ENCODE data around the gene DEGS1.
A peak's percentile ranks its signal among the peaks of the same experiment; 100 is the strongest.

DEGS1 gene
- total RNA-seq, result 71.1 reads per million, percentile 76 among the genes with 10 or more reads in this experiment

DNA sequence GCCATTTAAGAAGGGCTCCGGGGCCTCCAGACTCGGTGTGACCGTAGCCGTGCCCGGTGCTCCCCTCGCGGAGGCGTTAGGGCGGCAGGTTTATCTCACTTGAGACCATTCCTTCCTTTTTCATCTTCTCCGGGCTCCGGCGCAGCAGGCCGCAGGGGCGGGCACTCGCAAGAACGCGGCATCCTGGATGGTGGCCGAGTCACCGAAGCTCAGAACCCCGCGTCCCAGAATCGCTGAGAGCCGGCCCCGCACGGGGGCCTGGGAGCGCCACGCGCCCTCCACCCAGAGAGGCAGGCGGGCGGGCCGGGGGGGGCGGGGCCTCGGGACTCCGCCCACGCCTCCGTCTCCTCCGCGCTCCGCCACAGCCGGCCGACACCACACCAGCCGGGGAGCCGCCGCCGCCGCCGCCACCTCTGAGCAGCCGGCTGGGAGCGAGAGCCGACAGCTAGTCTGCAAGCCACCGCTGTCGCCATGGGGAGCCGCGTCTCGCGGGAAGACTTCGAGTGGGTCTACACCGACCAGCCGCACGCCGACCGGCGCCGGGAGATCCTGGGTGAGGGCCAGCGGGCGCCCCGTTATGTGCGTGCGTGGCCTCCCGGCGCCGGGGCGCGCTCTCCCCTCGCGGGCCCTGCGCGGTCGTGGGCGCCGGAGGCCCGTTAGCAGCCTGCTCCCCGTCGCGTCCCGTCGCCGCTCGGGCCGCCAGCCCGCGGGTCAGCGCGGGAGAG is at the start of gene DEGS1:
Gene DEGS1 (plus strand): TSS at position 375 of the 725 bp plus-strand sequence. CDS start 97 bp downstream, at position 472.
- DNase-seq, result peak; percentile 84

DNA sequence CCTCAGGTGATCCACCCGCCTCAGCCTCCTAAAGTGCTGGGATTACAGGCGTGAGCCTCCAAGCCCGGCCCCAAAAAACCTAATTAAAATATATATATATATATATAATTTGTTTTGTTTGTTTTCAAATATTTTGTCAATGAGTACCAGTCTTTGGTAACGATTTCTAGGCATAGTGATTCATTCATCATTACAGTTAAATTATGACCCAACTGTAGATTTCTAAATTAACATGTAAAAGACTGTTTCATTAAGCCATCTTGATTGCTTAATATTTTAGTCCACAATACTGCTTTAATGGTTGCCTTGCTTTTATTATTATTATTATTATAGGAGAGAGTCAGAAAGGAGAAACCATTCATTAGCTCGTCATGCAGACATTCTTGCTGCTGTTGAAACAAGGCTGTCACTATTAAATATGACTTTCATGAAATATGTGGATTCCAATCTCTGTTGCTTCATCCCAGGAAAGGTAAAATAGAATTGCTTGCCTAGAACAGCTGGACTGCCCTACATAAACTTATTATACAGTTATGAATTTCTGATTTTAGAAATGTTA is 49.2 kb upstream of the DEGS1 start:
- DNase-seq, result no peak

DNA sequence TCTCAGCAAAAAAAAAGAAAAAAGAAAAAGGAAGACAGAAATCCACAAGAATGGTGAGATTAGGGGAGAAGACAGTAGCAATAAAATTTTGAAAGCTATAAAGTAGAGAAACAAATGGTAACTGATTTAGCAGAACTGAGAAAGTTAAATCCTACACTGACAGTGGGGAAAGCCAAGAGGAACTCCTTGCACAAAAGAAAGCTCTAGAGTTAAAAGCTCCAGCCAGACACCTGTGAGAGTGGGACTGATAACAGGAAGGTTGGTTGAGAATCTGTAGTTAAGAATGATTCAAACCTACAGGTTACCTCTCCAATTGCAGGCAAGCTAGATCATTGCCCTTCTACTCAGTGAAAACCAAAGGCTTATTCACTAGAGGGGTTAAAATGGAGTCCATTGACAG is 45.5 kb upstream of the DEGS1 start:
- DNase-seq, result no peak

DNA sequence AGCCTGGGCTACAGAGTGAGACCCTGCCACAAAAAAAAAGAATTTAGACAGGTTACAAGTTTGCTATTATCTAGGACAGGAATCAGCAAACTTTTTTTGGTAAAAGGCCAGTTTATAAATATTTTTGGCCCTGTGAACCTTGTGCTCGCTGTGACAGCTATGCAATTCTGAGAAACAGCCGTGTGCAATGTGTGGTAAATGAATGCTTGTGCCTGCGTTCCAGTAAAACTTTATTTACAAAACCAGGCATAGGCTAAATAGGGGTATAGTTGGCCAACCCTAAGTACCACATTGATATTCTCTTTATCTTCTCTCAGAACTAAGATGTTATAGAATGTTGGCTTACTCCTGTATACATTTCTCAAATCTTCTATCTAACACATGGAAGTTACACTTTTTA is 44.8 kb upstream of the DEGS1 start:
- DNase-seq, result no peak

DNA sequence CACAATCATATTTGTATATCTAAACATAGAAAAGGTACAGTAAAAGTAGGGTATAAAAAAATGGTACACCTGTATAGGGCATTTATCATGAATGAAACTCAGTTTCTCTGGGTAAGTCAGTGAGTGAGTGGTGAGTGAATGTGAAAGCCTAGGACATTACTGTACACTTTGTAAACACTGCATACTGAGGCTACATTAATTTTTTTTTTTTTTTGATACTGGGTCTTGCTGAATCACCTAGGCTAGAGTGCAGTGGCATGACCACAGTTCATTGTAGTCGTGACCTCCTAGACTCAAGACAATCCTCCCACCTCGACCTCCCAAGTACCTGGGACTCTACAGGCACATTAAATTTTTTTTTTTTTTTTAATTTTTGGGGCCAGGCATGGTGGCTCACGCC is 41.3 kb upstream of the DEGS1 start:
- DNase-seq, result no peak

DNA sequence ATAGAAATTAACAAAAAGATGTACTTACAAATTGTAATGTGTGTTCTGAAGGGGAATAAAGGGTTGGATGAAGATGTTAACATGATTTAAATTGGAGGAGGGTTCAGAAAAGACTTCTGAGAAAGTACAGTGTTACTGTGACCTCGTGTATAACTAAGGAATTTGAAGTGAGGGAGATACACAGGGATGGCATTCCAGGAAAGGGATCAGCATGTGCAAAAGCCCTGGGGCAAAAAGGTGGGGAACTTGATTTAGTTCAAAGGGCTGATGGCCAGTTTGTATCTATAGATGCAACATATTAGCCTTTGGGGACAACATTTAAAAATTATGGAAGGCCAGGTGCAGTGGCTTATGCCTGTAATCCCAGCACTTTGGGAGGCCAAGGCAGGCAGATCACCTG is 33.3 kb upstream of the DEGS1 start:
- no peak for DNase-seq

DNA sequence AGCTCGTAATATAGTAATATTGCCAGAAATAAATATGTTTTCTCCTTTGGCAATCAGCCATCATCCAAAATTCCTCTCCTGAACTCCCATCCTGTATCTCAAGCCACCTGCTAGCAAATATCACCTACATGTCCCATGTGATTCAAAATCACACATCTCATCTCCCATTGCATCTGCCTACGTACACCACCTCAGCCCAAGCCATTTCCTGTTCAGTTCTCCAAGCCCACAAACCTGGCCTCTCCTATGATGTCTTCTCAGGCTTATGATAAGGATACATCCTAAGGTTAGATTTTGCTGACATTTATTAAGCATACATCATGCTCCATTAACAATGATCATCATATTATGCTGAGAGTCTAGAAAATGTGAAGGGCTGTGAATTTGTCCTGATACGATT is 31.9 kb upstream of the DEGS1 start:
- DNase-seq, result no peak

DNA sequence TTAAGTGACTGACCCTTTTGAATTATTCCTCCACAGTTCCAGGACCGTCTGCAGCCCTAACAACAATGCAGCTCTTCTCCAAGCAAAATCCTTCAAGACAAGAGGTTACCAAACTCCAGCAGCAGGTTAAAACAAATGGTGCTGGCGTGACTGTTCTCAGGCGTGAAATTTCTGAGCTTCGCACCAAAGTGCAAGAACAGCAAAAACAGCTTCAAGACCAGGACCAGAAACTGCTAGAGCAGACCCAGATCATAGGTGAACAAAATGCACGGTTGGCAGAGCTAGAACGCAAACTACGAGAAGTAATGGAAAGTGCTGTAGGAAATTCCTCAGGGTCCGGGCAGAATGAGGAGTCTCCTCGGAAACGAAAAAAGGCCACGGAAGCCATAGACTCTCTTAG is 25.7 kb upstream of the DEGS1 start:
- DNase-seq, result no peak

DNA sequence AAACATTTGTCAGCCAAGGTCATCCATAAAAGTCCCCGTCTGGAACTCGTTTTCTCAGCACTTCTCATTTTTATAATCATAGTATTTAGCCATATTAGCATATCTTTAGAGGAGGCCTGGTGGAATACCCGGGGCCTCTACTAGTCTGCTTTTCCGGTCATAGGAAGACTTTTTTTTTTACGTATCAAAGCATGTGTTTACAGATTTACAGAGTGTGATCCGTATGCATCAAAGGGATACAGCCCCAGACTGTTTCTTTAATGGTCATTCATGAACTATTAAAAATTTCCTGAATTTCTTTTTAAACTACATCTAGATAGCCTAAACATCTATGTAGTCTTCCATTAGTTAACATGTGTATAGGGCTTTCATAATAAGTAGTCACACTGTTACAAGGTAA is 23.5 kb upstream of the DEGS1 start:
- no peak for DNase-seq

DNA sequence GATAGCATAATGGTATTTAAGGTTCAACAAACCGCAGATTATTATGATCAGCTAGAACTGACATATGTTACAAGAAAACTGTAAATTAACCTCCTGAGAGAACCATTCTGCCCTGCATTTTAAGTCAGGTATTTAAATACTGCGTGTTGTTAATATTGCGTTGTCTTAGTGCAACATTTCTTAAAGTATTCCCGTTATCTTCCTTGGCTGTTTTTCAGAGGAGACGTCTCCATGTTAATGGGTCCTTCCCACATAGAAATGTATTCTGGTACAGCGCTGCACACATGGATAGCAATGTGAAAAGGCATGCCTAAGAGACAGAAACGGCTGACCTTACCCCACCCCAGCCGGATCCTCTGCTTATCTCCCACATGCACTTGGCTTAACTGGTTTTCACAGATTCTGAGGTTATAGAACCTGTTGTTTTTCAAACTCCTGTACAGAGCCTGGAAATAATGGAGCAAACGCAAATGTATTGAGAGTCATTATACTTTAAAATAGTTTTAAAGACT is 22.8 kb upstream of the DEGS1 start:
- DNase-seq, result no peak

DNA sequence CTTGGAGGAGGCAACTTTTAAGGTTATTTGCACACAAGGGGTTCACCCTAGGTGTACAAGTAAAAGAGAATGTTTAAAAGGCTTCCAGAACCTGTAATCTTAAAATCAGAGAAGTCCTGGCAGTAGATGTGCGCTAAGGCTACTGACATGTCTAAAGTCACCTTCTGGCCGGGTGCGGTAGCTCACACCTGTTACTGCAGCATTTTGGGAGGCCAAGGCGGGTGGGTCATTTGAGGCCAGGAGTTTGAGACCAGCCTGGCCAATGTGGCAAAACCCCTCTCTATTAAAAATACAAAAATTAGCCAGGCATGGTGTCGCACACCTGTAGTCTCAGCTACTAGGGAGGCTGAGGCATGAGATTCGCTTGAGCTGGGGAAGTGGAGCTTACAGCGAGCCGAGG is 20.3 kb upstream of the DEGS1 start:
- DNase-seq, result no peak

DNA sequence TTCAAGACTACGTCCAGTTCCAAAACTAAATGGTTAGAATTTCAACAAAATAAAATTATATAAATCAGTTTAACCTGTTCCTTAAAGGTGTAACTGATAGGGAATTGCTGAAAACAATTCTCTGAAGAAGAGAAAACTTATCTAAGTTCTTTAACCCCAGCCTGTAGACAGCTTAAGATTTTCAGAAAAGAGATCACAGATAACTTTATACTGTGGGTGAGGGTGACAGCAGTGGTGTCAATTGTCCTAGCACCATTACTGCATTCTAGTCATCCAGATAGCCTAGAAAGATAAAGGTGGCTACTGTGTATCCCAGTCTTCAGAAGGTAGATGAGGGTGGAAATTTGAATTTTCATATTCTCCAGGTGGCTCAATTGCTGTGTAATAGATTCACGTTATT is 19.7 kb upstream of the DEGS1 start:
- DNase-seq, result no peak

DNA sequence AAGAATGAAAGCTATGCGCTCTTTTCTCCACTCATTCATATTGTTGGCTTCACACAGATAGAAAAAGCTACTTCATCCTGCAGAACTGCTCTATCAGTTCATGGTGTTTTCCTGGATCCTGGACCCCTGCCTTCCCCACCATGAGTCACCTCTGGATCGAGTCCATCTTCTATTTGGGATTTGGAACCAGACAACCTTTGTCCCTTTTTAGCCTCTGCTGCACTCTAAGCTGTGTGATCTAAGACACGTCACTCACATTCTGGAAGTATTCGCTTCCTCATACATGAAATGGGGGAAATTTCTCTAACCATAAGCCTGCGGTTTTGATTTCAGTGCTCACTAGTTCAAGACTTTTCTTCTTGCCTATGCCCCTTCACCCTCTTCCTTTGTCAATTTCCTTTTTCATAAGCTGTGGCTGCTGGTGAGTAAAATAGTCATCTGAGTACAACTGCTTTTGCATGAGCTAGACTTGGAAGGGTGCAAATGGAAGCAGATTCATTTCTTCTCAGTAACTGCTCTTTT is 14.1 kb upstream of the DEGS1 start:
- no peak for DNase-seq

DNA sequence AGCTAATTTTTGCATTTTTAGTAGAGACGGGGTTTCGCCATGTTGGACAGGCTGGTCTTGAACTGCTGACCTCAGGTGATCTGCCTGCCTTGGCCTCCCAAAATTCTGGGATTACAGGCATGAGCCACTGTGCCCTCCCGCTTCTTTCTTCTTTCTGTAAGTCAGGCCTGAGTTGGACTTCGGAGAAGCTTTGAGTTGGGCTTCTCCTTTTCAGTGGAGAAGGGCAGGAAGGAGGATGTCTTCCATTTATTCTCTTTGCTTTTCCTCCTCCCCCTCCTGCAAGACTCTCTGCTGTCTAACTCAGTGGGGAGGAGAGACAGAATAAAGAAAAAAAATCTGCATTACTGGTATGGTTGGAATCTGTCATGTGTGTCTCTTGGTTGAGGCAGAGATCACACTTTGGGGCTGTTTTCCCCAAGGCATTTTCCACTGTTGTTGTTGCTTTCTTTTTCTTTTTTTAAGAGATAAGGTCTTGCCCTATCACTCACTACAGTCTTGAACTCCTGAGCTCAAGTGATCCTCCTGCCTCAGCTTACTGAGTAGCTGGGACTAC is 13.2 kb upstream of the DEGS1 start:
- DNase-seq, result no peak

DNA sequence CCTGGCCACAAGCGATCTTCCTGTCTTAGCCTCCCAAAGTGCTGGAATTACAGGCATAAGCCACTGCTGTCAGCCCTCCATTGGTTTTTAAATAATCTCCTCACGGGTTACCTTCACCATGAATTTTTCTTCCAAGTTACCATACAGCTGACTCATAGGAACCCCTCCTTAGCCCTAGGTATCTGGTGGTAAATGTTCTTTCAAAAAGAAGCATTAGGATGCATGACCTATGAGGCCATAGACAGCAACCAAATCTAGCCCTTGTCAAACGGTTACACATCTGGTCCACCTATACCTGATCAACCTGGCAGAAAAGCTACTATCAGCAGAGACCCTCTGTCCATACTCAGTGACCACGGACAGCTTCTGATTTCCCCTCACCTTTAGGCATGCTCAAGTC is 12.7 kb upstream of the DEGS1 start:
- DNase-seq, result no peak

DNA sequence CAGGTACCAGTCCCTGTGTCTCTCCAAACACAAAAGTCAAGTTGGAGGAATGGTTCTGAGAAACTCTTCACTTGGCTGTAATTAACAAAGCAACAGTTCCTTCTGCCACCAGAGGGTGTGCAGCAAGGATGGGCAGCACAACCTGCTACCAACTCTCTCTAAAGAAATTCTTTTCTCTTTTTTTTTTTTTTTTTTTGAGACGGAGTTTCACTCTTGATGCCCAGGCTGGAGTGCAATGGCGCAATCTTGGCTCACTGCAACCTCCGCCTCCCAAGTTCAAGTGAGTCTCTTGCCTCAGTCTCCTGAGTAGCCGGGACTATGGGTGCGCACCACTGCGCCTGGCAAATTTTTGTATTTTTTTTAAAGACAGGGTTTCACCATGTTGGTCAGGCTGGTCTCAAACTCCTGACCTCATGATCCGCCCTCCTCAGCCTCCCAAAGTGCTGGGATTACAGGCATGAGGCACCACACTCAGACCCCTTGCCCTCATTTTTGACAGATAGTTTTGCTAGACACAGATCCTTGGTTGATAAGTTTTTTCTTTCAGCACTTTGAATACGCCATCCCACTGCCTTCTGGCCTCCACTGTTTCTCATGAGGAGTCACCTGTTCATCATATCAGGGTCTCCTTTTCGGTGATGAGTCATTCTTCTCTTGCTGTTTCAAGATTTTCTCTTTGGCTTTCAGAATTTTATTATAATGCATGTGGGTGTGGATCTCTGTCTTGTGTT is 12.1 kb upstream of the DEGS1 start:
- peak; percentile 28 for DNase-seq

DNA sequence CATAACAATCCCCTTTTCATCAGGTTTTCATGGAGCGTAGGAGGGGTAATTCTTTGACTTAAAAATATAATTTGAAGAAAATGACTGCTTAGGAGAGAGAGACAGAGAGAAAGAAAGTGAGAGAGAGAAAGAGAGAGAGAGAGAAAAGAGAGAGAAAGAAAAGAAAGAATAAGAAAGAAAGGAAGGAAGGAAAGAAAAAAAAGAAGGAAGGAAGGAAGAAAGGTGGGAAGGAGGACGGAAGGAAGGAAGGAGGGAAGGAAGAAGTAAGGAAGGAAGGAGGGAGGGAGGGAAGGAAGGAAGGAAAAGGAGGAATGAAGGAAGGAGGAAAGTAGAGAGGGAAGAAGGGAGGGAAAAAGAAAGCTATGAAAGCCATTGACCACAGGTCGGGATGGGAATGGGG is 10.8 kb upstream of the DEGS1 start:
- no peak for DNase-seq

DNA sequence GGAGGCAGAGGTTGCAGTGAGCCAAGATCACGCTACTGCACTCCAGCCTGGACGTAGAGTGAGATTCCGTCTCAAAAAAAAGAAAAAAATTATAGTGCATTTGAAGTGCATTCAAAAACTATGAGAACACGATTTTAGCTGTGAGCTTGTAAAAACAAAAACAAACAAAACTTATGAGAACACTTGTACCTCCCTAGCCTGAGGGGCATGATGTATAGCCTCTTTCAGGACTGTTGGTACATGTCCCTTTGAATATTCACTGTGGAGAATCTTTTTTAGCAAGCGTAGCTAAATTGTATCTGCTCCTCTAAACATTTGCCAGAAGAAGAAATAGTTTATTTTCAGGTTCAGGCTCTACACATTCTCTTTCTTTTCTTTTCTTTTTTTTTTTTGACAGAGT is 9.5 kb upstream of the DEGS1 start:
- DNase-seq, result no peak

DNA sequence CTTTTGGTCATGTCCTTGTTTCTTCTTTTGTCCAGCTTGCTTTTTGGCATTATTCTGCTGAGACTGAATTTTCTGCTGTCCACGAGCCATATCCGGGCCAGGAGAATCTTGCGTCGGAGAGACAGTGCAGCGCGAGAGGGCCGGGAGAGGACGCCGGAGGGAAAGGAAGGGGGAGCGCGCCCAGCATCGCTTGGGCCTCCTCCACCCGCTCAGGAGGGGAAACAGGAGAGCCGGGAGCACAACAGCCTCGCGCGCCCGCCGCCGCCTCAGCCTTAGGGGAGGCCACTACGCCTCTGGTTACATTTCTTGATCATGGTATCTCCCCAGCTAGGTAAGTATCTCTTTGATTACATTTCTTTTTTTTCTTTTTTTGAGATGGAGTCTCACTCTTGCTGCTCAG is 7.4 kb upstream of the DEGS1 start:
- no peak for DNase-seq

DNA sequence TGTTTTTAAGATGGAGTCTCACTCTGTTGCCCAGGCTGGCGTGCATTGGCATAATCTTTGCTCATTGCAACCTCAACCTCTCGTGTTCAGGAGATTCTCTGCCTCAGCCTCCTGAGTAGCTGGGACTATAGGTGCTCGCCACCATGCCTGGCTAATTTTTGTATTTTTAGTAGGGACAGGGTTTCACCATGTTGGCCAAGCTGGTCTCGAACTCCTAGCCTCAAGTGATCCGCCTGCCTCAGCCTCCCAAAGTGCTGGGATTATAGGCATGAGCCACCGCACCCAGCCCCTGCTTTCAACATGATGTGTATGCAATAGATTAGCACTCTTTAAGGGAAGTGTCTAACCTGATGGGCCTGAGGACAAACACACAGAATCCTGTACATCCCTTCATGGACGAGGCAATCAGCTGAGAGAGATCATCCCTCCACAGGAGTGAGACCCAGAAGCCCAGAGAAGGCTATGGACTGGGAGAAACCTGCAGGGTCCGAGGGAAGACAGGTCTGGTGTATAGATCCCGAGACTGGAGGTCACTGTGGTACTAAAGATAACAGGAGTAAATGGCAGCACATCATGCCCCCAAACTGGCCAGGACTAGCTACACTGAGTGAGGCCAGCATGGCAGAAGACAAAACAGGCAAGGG is 5.6 kb upstream of the DEGS1 start:
- DNase-seq, result no peak

DNA sequence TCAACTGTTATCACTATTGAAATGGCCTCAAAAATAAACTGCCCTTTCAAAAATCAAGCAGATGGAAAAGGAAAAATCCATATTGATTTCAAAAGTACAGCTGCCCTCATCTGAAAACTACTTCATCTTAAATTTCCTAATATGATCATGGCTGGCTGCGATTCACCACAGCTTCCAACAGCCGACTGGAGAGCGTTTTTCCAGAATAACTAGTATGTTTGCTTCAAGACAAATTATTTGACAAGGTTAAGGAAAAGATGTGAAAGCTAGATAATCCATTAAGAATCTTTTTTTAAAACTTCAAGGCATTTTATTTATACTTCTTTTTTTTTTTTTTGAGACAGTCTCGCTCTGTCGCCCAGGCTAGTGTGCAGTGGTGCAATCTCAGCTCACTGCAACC is 4.1 kb upstream of the DEGS1 start:
- DNase-seq, result no peak

DNA sequence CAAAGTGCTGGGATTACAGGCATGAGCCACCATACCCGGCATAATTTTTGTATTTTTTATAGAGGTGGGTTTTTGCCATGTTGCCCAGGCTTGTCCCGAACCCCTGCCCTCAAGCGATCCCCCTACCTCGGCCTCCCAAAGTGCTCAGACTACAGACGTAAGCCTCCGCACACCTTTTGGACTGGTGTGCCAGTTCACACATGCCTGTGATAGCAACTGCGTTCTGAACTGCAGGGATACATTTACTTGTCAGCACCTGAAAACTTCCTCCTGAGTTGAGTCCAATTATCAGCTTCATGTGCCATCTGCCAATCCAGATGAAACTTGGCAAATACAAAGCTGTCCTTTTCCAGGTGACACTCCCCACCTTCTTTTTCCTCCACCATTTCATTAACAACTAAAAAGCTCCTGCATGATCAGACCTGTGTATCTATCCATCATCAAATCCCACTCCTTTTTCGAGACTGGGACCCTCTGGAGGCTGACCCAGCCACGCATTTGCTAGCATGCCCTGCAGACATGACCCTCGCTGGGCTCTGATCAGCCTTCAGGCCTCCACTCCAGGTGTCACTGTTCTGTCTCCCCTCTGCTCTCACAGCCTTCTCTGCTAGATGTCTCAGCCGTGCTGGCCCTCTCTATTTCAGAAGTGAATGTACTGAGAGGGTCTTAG is 2.1 kb upstream of the DEGS1 start:
- no peak for DNase-seq
